ENCODE results near the gene SLC38A2.
A peak's percentile ranks its signal among the peaks of the same experiment; 100 is the strongest.

Gene SLC38A2

GRCh38 chr12:46390881-46391280, 18.3 kb upstream of the SLC38A2 start:
- no peak for DNase-seq

GRCh38 chr12:46390304-46390703, 17.7 kb upstream of the SLC38A2 start:
- DNase-seq = no peak

GRCh38 chr12:46389031-46389616, 16.6 kb upstream of the SLC38A2 start:
- DNase-seq = no peak

- no peak for DNase-seq
Measured at GRCh38 chr12:46388427-46389021, 16.0 kb upstream of the SLC38A2 start.

GRCh38 chr12:46387670-46388069, 15.1 kb upstream of the SLC38A2 start:
- DNase-seq = no peak

- no peak for DNase-seq
Measured at GRCh38 chr12:46386877-46387629, 14.5 kb upstream of the SLC38A2 start.

GRCh38 chr12:46386360-46386867, 13.8 kb upstream of the SLC38A2 start:
- DNase-seq = no peak

- DNase-seq = no peak
Measured at GRCh38 chr12:46385438-46385837, 12.9 kb upstream of the SLC38A2 start.

GRCh38 chr12:46384451-46385309, 12.1 kb upstream of the SLC38A2 start:
- no peak for DNase-seq

GRCh38 chr12:46383654-46384450, 11.3 kb upstream of the SLC38A2 start:
- peak; percentile 76 for DNase-seq

GRCh38 chr12:46382964-46383653, 10.5 kb upstream of the SLC38A2 start:
- DNase-seq = peak; percentile 95

- no peak for DNase-seq
Measured at GRCh38 chr12:46382408-46382963, 9.9 kb upstream of the SLC38A2 start.

- no peak for DNase-seq
Measured at GRCh38 chr12:46380881-46381280, 8.3 kb upstream of the SLC38A2 start.

GRCh38 chr12:46380022-46380796, 7.6 kb upstream of the SLC38A2 start:
- no peak for DNase-seq

- no peak for DNase-seq
Measured at GRCh38 chr12:46379352-46379751, 6.8 kb upstream of the SLC38A2 start.

GRCh38 chr12:46378530-46378929, 6.0 kb upstream of the SLC38A2 start:
- no peak for DNase-seq

- no peak for DNase-seq
Measured at GRCh38 chr12:46377678-46378077, 5.1 kb upstream of the SLC38A2 start.

- DNase-seq = no peak
Measured at GRCh38 chr12:46376579-46376978, 4.0 kb upstream of the SLC38A2 start.

- DNase-seq = no peak
Measured at GRCh38 chr12:46374711-46375110, 2.1 kb upstream of the SLC38A2 start.

- DNase-seq = no peak
Measured at GRCh38 chr12:46374310-46374709, 1.7 kb upstream of the SLC38A2 start.
